BE2C (cell line): ENCODE results near the gene ARFGAP3.

ENCODE experiments used
- DNase-seq: peaks from one replicate; pipeline ENCODE4 v3.0.0-alpha.2; 2020
- H3K27me3 ChIP-seq: fragments of 250-450 bp; sonication (Bioruptor Pico); 2 replicates; pipeline ENCODE4 v1.5.1; 2020; ENCODE audit warnings: mild to moderate bottlenecking
- H3K36me3 ChIP-seq: fragments of 250-450 bp; sonication (Bioruptor Pico); 2 replicates; pipeline ENCODE4 v1.5.1; 2020; ENCODE audit warnings: mild to moderate bottlenecking
- H3K4me1 ChIP-seq: fragments of 250-450 bp; sonication (Bioruptor Pico); 2 replicates; pipeline ENCODE4 v1.5.1; 2020
- H3K4me3 ChIP-seq: 2 replicates; pipeline ENCODE4 v1.5.1; 2011; ENCODE audit warnings: low read depth, low read length
- H3K9me3 ChIP-seq: fragments of 250-450 bp; sonication (Bioruptor Pico); 2 replicates; pipeline ENCODE4 v1.5.1; 2020
- CTCF ChIP-seq: IDR thresholded peaks from 2 replicates; pipeline ENCODE4 v1.5.1; 2012; ENCODE audit warnings: mild to moderate bottlenecking, low read depth, low read length

The ARFGAP3 gene

GRCh38 chr22:42892571-42893316 is 35.7 kb upstream of the ARFGAP3 start:
- no peak for TF ChIP-seq CTCF
- Histone ChIP-seq H3K4me3 (no peak overlapping the region), H3K9me3 (no peaks in the 10 kb centered on the region), H3K36me3 (peaks cover 18% of the 10 kb centered on the region), H3K4me1 (no peaks in the 10 kb centered on the region), H3K27me3 (no peaks in the 10 kb centered on the region)
- no peak for DNase-seq

GRCh38 chr22:42892156-42892555 is 35.1 kb upstream of the ARFGAP3 start:
- H3K36me3 ChIP-seq: peaks cover 18% of the 10 kb centered on the region

GRCh38 chr22:42891696-42892095 is 34.6 kb upstream of the ARFGAP3 start:
- peaks cover 18% of the 10 kb centered on the region for H3K36me3 ChIP-seq
- no peak for DNase-seq
- no peaks in the 10 kb centered on the region for H3K4me1 ChIP-seq
- no peak overlapping the region for H3K4me3 ChIP-seq
- H3K9me3 ChIP-seq: no peaks in the 10 kb centered on the region
- no peaks in the 10 kb centered on the region for H3K27me3 ChIP-seq
- no peak for TF ChIP-seq CTCF

More at GRCh38 chr22:42892156-42892555, 35.1 kb upstream of the ARFGAP3 start:
- Histone ChIP-seq H3K9me3 (no peaks in the 10 kb centered on the region), H3K4me1 (no peaks in the 10 kb centered on the region), H3K4me3 (no peak overlapping the region), H3K27me3 (no peaks in the 10 kb centered on the region)
- TF ChIP-seq CTCF: no peak
- DNase-seq: no peak

- Histone ChIP-seq H3K27me3 (no peaks in the 10 kb centered on the region), H3K4me1 (no peaks in the 10 kb centered on the region), H3K9me3 (no peaks in the 10 kb centered on the region), H3K36me3 (peaks cover 18% of the 10 kb centered on the region), H3K4me3 (no peak overlapping the region)
- no peak for TF ChIP-seq CTCF
- no peak for DNase-seq
Measured at GRCh38 chr22:42891008-42891407, 33.9 kb upstream of the ARFGAP3 start.

GRCh38 chr22:42889304-42889703 is 32.2 kb upstream of the ARFGAP3 start:
- no peak for DNase-seq
- TF ChIP-seq CTCF: no peak
- H3K9me3 ChIP-seq: no peaks in the 10 kb centered on the region

More at GRCh38 chr22:42889304-42889703, 32.2 kb upstream of the ARFGAP3 start:
- Histone ChIP-seq H3K27me3 (no peaks in the 10 kb centered on the region), H3K4me3 (no peak overlapping the region), H3K36me3 (peaks cover 20% of the 10 kb centered on the region), H3K4me1 (no peaks in the 10 kb centered on the region)
